Stimulated activated CD4-positive, alpha-beta T cell treated with anti-CD3 and anti-CD28 coated beads, Interleukin-2, amount 100 ng/mL, for 4 hours (primary cell): ENCODE results near the gene PRR5L.
"Not testable (repeated sequence)": the region's sequence is repeated elsewhere in the genome, so short reads cannot be mapped to it uniquely, and the experiment has no call there.

ENCODE experiments used
- DNase-seq: peaks from one replicate; pipeline ENCODE4 v3.0.0-alpha.2; 2020; ENCODE audit warnings: low read depth

Gene PRR5L

DNA sequence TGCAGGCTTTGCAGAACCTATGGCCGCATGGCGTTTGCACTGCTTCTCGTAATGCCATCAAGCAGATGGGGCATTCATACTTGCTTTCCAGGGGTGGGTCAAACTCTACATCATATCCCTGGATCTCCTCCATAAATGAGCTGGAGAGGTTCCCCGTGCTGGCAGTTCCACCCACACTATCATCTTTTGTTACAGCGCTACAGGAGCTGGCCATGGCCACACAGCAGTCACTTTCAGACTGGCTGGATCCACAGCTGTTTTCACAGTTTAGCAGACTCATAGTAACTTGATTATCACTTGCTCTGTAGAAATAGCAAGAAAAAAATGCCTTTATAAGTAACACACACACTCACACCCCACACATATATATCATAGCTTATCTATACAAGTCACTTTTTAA lies 205.1 kb downstream of the PRR5L start:
- no peak for DNase-seq

DNA sequence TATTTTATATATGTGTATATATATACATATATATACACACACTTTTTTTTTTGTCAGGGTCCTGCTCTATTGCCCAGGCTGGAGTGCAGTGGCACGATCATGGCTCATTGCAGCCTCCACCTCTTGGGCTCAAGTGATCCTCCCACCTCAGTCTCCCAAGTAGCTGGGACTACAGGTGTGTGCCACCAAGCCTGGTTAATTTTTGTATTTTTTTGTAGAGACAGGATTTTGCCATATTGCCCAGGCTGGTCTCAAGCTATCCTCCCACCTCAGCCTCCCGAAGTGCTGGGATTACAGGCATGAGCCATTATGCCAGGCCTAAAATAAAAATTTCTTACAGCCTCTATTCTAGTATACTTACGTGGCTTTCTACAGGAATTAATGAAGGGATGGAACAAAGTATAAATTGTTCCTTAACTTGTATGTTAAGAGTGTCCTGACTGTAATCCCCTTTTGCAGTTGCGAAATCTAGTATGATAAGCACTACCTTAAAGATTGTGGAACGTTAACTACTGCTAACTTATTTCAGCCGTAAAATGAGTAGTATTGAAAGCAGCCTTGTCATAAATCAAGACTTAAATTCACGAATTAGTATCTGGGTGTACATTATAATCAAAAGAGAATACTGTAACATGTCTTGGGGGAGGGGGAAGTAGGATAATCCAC lies 211.9 kb downstream of the PRR5L start:
- no peak for DNase-seq

DNA sequence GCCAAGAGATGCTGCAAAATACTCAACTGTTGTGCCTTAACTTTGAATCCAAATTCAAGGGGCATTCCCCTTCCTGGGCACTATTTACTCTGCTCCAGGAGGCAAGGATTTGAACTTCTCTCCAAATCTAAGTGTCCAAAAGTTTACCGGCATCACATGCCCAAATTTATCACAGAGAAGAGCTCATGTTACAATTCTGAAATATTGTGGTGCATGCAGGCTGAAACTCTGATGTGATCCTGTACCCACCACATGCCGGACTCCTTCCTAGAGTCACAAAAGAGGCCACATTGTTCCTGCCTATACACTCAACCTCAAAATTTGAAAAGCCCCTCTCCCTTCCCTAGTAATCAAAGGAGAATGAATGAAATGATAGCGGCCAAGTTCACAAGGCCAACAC lies 212.7 kb downstream of the PRR5L start:
- DNase-seq = no peak

DNA sequence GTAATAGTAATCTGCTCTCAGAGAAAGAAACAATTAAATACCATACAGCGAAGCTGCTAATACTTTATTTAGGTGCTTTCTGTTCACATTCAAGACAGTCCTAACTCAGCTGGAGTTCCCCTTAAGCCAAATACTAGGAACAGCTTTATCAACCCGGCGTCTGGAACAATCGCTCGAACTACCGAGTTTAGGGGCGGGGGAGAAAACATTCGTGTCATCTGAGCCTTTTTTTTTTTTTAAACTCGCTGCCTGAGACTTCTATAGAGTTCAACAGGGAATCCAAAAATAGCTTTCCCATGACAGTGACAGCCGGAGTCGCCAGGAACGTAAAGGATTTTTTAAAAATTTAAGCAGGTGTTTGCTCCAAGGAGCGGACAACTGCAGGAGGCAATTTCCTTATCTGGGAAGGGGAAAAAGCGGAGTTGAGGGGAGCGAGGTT lies 213.1 kb downstream of the PRR5L start:
- DNase-seq = peak; percentile 32

DNA sequence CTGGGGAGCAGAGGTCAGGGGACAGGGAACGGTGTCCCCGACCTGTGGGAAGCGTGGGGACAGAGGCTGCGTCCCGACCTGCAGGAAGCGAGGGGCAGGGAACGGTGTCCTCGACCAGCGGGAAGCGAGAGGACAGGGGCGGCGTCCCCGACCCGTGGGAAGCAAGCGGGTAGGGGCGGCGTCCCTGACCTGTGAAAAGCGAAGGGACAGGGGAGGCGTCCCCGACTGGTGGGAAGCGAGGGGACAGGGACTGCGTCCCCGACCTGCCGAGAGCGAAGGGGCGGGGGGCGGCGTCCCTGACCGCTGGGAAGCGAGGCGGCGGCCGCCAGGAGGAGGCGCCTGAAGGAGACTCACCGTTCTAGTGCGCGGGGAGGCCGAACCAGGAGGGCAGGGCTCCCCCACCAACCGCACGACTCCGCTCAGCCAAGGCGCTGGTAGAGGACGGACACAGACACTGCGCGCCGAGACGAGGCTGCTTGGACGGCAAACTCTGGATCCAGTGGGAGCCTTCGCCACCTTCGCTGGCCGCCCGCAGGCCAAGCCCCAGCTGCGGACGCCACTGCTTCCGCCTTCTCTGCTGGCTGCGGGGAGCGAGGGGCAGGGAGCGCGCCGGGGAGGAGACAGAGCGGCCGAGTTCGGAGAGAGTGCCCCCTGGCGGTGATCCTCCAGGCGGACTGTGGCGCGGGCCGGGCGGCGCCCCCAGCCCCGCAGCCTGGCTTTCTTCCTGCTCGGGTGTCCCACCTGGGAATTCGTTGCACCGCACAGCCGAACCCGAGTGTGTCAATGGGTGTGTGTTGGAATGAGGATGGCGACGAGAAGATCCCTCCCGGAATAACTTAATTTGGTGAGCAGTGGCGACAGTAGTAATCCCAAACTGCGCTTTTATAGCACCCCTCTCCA lies 213.9 kb downstream of the PRR5L start, which contains the start of gene TRAF6:
Gene TRAF6, minus strand, starts transcription at position 579 of the 900 bp plus-strand sequence. CDS start 8,757 bp downstream, outside the sequence.
- DNase-seq = peak; percentile 82

DNA sequence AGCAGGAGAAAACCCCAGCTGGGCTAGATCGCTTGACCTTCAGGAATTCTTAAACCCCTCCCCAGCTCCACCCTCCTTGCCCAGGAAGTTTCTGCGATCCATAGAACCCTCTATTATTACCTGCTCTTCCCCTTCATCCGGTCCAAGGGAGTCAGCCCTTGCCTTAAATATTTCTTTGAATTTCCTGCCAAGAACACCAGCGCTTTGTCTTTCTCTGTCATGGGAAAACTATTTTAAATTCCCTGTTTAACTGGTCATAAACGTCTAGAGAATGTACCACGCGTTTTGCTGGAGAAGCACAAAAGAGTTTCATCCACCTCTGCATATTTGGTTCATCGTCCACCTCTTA lies 214.5 kb downstream of the PRR5L start:
- DNase-seq = no peak

DNA sequence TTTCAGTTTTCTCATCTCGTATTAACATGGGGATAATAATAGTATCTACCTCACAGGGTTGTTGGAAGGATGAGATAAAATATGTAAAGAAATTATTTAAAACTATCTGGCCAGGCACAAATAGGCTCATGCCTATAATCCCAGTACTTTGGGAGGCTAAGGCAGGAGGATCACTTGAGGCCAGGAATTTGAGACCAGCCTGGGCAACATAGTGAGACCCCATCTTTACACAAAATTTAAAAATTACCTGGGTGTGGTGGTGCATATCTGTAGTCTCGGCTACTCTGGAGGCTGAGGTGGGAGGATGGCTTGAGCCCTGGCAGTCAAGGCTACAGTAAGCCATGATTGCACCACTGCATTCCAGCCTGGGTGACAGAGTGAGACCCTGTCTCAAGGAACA lies 215.0 kb downstream of the PRR5L start:
- not testable (repeated sequence) for DNase-seq

DNA sequence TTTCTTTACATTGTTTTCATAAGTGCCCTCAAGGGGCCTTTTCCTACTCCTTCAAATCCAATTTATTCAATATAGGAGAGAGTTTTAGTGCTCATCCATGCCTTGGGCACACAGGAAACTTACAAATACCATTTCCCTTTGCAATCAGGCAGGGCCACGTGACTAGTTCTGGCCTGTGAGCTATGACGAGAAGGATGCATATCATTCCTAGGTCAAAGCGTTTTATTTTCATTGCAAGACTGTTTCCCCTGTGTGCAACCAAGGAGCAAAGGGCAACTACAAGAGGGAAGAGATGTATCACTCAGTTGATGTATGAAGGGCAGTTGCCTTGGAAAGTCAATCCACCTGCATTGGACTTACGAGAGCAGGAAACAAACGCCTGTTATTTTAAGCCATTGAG lies 215.9 kb downstream of the PRR5L start:
- DNase-seq = no peak

DNA sequence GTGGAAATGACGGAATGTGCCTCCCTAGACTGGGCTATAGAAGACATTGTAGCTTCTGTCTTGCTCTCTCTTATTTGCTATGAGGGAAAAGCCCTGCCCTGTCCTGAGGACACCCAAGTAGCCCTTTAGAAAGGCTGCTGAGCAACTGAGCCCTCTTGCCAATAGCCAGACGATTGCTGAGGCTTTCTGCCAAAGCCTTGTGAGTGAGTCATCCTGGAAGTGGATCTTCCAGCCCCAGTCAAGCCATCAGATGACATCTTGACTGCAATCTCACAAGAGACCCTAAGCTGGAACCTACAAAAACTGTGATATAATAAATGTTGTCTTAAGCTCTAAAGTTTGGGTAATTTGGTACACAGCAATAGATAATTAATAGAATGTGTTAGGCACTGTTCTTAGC lies 217.9 kb downstream of the PRR5L start:
- no peak for DNase-seq
